NT2/D1 (cell line): Measurements from ENCODE around the gene DAB2IP.

Source experiments
- SUZ12 ChIP-seq: IDR thresholded peaks from 2 replicates; pipeline ENCODE4 v1.6.1; 2011; ENCODE audit not compliant: insufficient read length, insufficient read depth; ENCODE audit errors: extremely low read depth
- YY1 ChIP-seq: IDR thresholded peaks from 2 replicates; pipeline ENCODE4 v1.6.1; 2011; ENCODE audit not compliant: insufficient read length, insufficient read depth
- ZNF274 ChIP-seq: IDR thresholded peaks from 2 replicates; pipeline ENCODE4 v1.6.1; 2011; ENCODE audit warnings: mild to moderate bottlenecking, low read depth, low read length

DNA sequence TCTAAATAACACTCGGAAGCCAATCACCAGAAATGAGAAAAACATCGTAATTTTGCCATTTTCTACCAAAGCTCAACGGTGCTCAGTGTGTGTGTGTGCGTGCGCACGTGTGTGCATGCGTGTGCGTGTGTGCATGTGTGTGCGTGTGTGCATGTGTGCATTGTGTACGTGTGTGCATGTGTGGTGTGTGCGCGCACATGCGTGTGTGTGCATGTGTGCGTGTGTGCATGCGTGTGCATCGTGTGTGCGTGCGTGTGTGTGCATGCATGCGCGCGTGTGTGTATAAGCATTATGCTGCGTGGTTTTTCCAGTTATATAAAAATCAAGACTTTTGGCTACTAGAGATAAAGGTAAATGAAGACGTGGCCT, 165.0 kb downstream of the DAB2IP start:
- no peak for TF ChIP-seq SUZ12
- TF ChIP-seq ZNF274: no peak
- no peak for TF ChIP-seq YY1
